ENCODE results near the gene ACACA.

- no peak for TF ChIP-seq CTCF (IDR thresholded peaks at IDR 0.05)
- TF ChIP-seq POLR2A (IDR thresholded peaks at IDR 0.05), result no peak
Measured at GRCh38 chr17:37231887-37232286, 174.7 kb downstream of the ACACA start.

All from uterus (tissue), 2 donors.